Hepatocyte (in vitro differentiated cells): Measurements from ENCODE around the gene COX6A1. TPM values are rescaled to one million over a fixed set of nuclear protein-coding genes. Genes with fewer than 3 reads are reported as not detected.

Experiments used
- DNase-seq: peaks from one replicate; pipeline ENCODE4 v3.0.0-alpha.2; 2016; ENCODE audit warnings: low spot score
- H2AFZ ChIP-seq: fragments of 200-600 bp; sonication (generic); 2 replicates; pipeline ENCODE4 v1.6.0; 2016; ENCODE audit warnings: antibody characterized with exemption, mild to moderate bottlenecking
- H3K27ac ChIP-seq: fragments of 200-600 bp; sonication (generic); 2 replicates; pipeline ENCODE4 v1.5.1; 2016; ENCODE audit warnings: mild to moderate bottlenecking
- H3K27me3 ChIP-seq: fragments of 200-600 bp; sonication (generic); 2 replicates; pipeline ENCODE4 v1.6.1; 2016
- H3K36me3 ChIP-seq: fragments of 200-600 bp; sonication (generic); replicated peaks from 2 replicates; pipeline ENCODE4 v1.5.1; 2016; ENCODE audit warnings: low read depth; ENCODE audit not compliant: insufficient read depth
- H3K4me1 ChIP-seq: fragments of 200-600 bp; sonication (generic); 2 replicates; pipeline ENCODE4 v1.5.1; 2016; ENCODE audit warnings: mild to moderate bottlenecking, moderate library complexity; ENCODE audit not compliant: insufficient read depth
- H3K4me2 ChIP-seq: fragments of 200-600 bp; sonication (generic); 2 replicates; pipeline ENCODE4 v1.6.0; 2016
- H3K4me3 ChIP-seq: fragments of 200-600 bp; sonication (generic); 2 replicates; pipeline ENCODE4 v1.5.1; 2016; ENCODE audit warnings: mild to moderate bottlenecking
- H3K79me2 ChIP-seq: fragments of 200-600 bp; sonication (generic); 2 replicates; pipeline ENCODE4 v1.6.0; 2017; ENCODE audit warnings: mild to moderate bottlenecking
- H3K9me2 ChIP-seq: fragments of 200-600 bp; sonication (generic); replicated peaks from 2 replicates; pipeline ENCODE4 v1.6.0; 2017; ENCODE audit warnings: mild to moderate bottlenecking; ENCODE audit not compliant: insufficient read depth
- H3K9me3 ChIP-seq: fragments of 200-600 bp; sonication (generic); 2 replicates; pipeline ENCODE4 v1.5.1; 2016; ENCODE audit warnings: low read depth, mild to moderate bottlenecking
- H4K20me1 ChIP-seq: fragments of 200-600 bp; sonication (generic); 2 replicates; pipeline ENCODE4 v1.6.0; 2016; ENCODE audit warnings: mild to moderate bottlenecking; ENCODE audit not compliant: insufficient read depth, poor library complexity, severe bottlenecking
- EZH2 ChIP-seq: fragments of 200-600 bp; sonication (generic); IDR thresholded peaks from 2 replicates; pipeline ENCODE4 v1.6.1; 2016; ENCODE audit warnings: antibody characterized with exemption, mild to moderate bottlenecking, borderline replicate concordance
- EZH2phosphoT487 ChIP-seq: fragments of 200-600 bp; sonication (generic); IDR thresholded peaks from one replicate; pipeline ENCODE4 v1.6.1; 2018; ENCODE audit warnings: antibody characterized with exemption, mild to moderate bottlenecking, low read depth, moderate library complexity; ENCODE audit not compliant: unreplicated experiment, severe bottlenecking
- WGBS: methylation state at CpG from one replicate; pipeline ENCODE4 v1.1.6; 2016; ENCODE audit warnings: low lambda C conversion rate; ENCODE audit errors: missing lambda C conversion rate; 5-methylcytosine and 5-hydroxymethylcytosine counted together
- polyA plus RNA-seq: library from polyadenylated mRNA; unstranded; fragments of >200 nt; fragmentation: Nextera tagmentation; extraction: Ambion mirVana; gene quantifications from 2 replicates; pipeline ENCODE4 v1.2.1, GENCODE V29; 2016
- total RNA-seq: library from RNA; depleted of rRNA; stranded (reverse); fragments of >200 nt; gene quantifications from 2 replicates; pipeline ENCODE4 v1.2.3, GENCODE V29; 2014
- TF ChIP-seq, protein P1 (sequence below): fragments of 200-600 bp; sonication (generic); IDR thresholded peaks from 2 replicates; pipeline ENCODE4 v1.5.1; 2016; ENCODE audit warnings: antibody characterized with exemption, mild to moderate bottlenecking; ENCODE audit not compliant: poor library complexity

COX6A1 gene
- total and polyA plus RNA-seq, 2 experiments from 2014 or later: 581 to 1,059 TPM

DNA sequence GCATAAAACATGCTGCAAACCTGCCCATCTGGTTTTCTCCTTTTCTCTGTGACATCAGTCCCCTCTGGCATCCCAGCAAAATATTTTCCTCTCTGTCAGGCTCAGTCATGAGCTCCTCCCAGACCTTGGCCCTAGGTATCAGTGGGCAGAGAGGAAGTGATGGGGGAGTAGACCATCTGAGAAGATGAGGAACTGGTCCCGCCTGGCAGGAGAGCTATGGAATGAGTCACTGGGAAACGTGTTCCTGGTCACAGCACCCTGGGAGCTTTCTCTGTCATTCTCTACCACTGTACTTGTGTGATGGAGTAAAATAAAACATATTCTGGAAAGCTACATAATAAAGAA, 36.7 kb downstream of the COX6A1 start:
- TF ChIP-seq EZH2phosphoT487 (no peak), EZH2 (no peak)
- TF ChIP-seq, protein P1, sequence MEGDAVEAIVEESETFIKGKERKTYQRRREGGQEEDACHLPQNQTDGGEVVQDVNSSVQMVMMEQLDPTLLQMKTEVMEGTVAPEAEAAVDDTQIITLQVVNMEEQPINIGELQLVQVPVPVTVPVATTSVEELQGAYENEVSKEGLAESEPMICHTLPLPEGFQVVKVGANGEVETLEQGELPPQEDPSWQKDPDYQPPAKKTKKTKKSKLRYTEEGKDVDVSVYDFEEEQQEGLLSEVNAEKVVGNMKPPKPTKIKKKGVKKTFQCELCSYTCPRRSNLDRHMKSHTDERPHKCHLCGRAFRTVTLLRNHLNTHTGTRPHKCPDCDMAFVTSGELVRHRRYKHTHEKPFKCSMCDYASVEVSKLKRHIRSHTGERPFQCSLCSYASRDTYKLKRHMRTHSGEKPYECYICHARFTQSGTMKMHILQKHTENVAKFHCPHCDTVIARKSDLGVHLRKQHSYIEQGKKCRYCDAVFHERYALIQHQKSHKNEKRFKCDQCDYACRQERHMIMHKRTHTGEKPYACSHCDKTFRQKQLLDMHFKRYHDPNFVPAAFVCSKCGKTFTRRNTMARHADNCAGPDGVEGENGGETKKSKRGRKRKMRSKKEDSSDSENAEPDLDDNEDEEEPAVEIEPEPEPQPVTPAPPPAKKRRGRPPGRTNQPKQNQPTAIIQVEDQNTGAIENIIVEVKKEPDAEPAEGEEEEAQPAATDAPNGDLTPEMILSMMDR: no peak
- Histone ChIP-seq H4K20me1 (no peaks in the 10 kb centered on the region), H3K27ac (no peak overlapping the region), H3K9me2 (no peaks in the 10 kb centered on the region), H3K27me3 (no peaks in the 10 kb centered on the region), H2AFZ (no peak overlapping the region), H3K79me2 (peaks cover 42% of the 10 kb centered on the region), H3K4me3 (no peak overlapping the region), H3K9me3 (no peaks in the 10 kb centered on the region), H3K4me1 (peaks cover 6% of the 10 kb centered on the region), H3K4me2 (no peak overlapping the region), H3K36me3 (no peaks in the 10 kb centered on the region)
- peak; percentile 56 for DNase-seq
- WGBS: 30% methylated on average over 2 of the region's 2 CpGs

DNA sequence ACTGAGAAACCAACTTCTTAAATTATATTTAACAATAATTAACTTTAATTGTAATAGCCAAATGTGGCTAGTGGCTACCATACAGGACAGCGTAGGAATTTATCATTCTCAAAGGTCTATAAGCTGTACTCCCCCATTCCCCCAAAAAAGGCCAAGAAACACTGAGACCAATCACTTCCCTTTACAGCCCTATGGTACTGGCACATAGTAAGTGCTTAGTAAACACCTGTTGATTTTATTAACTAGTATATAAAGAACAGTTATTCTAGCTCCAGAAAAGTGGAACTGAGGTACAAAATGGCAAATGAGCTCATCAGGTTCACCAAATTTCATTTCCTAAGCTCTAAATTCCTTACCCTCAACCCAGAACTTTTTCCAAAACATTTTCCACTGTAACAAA, 37.7 kb downstream of the COX6A1 start:
- H3K79me2 ChIP-seq: peaks cover 33% of the 10 kb centered on the region
- no peaks in the 10 kb centered on the region for H4K20me1 ChIP-seq
- no peaks in the 10 kb centered on the region for H3K27me3 ChIP-seq
- no peak overlapping the region for H3K27ac ChIP-seq
- H3K4me3 ChIP-seq: no peak overlapping the region
- H2AFZ ChIP-seq: no peak overlapping the region
- H3K9me2 ChIP-seq: no peaks in the 10 kb centered on the region
- H3K9me3 ChIP-seq: no peaks in the 10 kb centered on the region
- 100% methylated on average over 1 of the region's 1 CpG for WGBS
- TF ChIP-seq, protein P1: no peak
- TF ChIP-seq EZH2phosphoT487 (no peak), EZH2 (no peak)
- DNase-seq: no peak
- no peaks in the 10 kb centered on the region for H3K36me3 ChIP-seq
- peaks cover 2% of the 10 kb centered on the region for H3K4me1 ChIP-seq
- H3K4me2 ChIP-seq: no peak overlapping the region

- Histone ChIP-seq H3K4me2 (no peak overlapping the region), H3K36me3 (no peaks in the 10 kb centered on the region), H3K9me2 (no peaks in the 10 kb centered on the region), H3K27me3 (no peaks in the 10 kb centered on the region), H3K27ac (no peak overlapping the region), H2AFZ (no peak overlapping the region), H3K9me3 (no peaks in the 10 kb centered on the region), H3K4me1 (no peaks in the 10 kb centered on the region), H3K4me3 (no peak overlapping the region), H4K20me1 (no peaks in the 10 kb centered on the region), H3K79me2 (no peaks in the 10 kb centered on the region)
- TF ChIP-seq EZH2phosphoT487: no peak
- TF ChIP-seq EZH2: no peak
- TF ChIP-seq, protein P1: no peak
- 95% methylated on average over 1 of the region's 1 CpG for WGBS
- no peak for DNase-seq
Observed at GRCh38 chr12:120479458-120479857, 41.5 kb downstream of the COX6A1 start.

- no peaks in the 10 kb centered on the region for H3K9me2 ChIP-seq
- H3K79me2 ChIP-seq: no peaks in the 10 kb centered on the region
- WGBS: 88% methylated on average over 1 of the region's 1 CpG
- no peak overlapping the region for H2AFZ ChIP-seq
- H3K9me3 ChIP-seq: no peaks in the 10 kb centered on the region
- H3K4me1 ChIP-seq: no peaks in the 10 kb centered on the region
- H3K4me2 ChIP-seq: no peak overlapping the region
- no peak overlapping the region for H3K27ac ChIP-seq
- DNase-seq: no peak
- no peaks in the 10 kb centered on the region for H3K36me3 ChIP-seq
- TF ChIP-seq EZH2phosphoT487 (no peak), EZH2 (no peak)
- TF ChIP-seq, protein P1: no peak
- no peaks in the 10 kb centered on the region for H4K20me1 ChIP-seq
- H3K4me3 ChIP-seq: no peak overlapping the region
- no peaks in the 10 kb centered on the region for H3K27me3 ChIP-seq
Observed at GRCh38 chr12:120480211-120480610, 42.3 kb downstream of the COX6A1 start.
